GM23248 (cell line): ENCODE data around the gene IFNG. TPM values are rescaled to one million over a fixed set of nuclear protein-coding genes. Genes with fewer than 3 reads are reported as not detected.

ENCODE experiments used
- DNase-seq: peaks from one replicate; pipeline ENCODE4 v3.0.0-alpha.2; 2015
- H2AFZ ChIP-seq: fragments of 200-600 bp; sonication (generic); 2 replicates; pipeline ENCODE4 v1.6.1; 2016; ENCODE audit warnings: antibody characterized with exemption
- H3F3A ChIP-seq: fragments of 200-600 bp; sonication (generic); 2 replicates; pipeline ENCODE4 v1.6.1; 2016; ENCODE audit warnings: mild to moderate bottlenecking, antibody characterized with exemption, mixed run types; ENCODE audit not compliant: insufficient read depth
- H3K27ac ChIP-seq: fragments of 200-600 bp; sonication (generic); 2 replicates; pipeline ENCODE4 v1.5.1; 2016; ENCODE audit warnings: mild to moderate bottlenecking
- H3K27me3 ChIP-seq: fragments of 200-600 bp; sonication (generic); replicated peaks from 2 replicates; pipeline ENCODE4 v1.6.1; 2016; ENCODE audit warnings: mild to moderate bottlenecking; ENCODE audit not compliant: insufficient read depth
- H3K36me3 ChIP-seq: fragments of 200-600 bp; sonication (generic); 2 replicates; pipeline ENCODE4 v1.6.1; 2016; ENCODE audit warnings: low read depth, mild to moderate bottlenecking
- H3K4me1 ChIP-seq: fragments of 200-600 bp; sonication (generic); 2 replicates; pipeline ENCODE4 v1.6.1; 2016; ENCODE audit warnings: mild to moderate bottlenecking; ENCODE audit not compliant: insufficient read depth
- H3K4me2 ChIP-seq: fragments of 200-600 bp; sonication (generic); one replicate; pipeline ENCODE4 v1.6.1; 2016; ENCODE audit warnings: mild to moderate bottlenecking; ENCODE audit not compliant: unreplicated experiment
- H3K4me3 ChIP-seq: fragments of 200-600 bp; sonication (generic); 2 replicates; pipeline ENCODE4 v1.5.1; 2016; ENCODE audit warnings: mild to moderate bottlenecking
- H3K79me2 ChIP-seq: fragments of 200-600 bp; sonication (generic); 2 replicates; pipeline ENCODE4 v1.6.1; 2016; ENCODE audit warnings: mild to moderate bottlenecking; ENCODE audit not compliant: insufficient read depth
- H3K9ac ChIP-seq: fragments of 200-600 bp; sonication (generic); 2 replicates; pipeline ENCODE4 v1.6.1; 2016; ENCODE audit warnings: mild to moderate bottlenecking
- H3K9me2 ChIP-seq: fragments of 200-600 bp; sonication (generic); 2 replicates; pipeline ENCODE4 v1.6.1; 2016; ENCODE audit warnings: mixed run types, mild to moderate bottlenecking, moderate library complexity; ENCODE audit not compliant: insufficient read depth
- H3K9me3 ChIP-seq: fragments of 200-600 bp; sonication (generic); one replicate; pipeline ENCODE4 v1.6.1; 2017; ENCODE audit warnings: low read depth
- H4K20me1 ChIP-seq: fragments of 200-600 bp; sonication (generic); 2 replicates; pipeline ENCODE4 v1.6.0; 2016; ENCODE audit not compliant: insufficient read depth
- EZH2 ChIP-seq: fragments of 200-600 bp; sonication (generic); IDR thresholded peaks from 2 replicates; pipeline ENCODE4 v1.6.1; 2018; ENCODE audit warnings: antibody characterized with exemption, mild to moderate bottlenecking; ENCODE audit not compliant: insufficient read depth, poor library complexity, severe bottlenecking
- EZH2phosphoT487 ChIP-seq: fragments of 200-600 bp; sonication (generic); IDR thresholded peaks from 2 replicates; pipeline ENCODE4 v1.6.1; 2018; ENCODE audit warnings: antibody characterized with exemption, moderate library complexity, mild to moderate bottlenecking, low read depth; ENCODE audit not compliant: insufficient read depth
- WGBS, 2 experiments: methylation state at CpG; one replicate each; pipeline ENCODE4 v1.1.6; 2015 to 2017; ENCODE audit warnings: low lambda C conversion rate in 2 of 2, low coverage in 1 of 2; ENCODE audit errors: missing lambda C conversion rate in 2 of 2; 5-methylcytosine and 5-hydroxymethylcytosine counted together
- in situ Hi-C: fragments of 300-500 bp; cut with MboI; formaldehyde crosslinking; loops from 2 replicates; pipeline ENCODE4 v1.15.0; 2020
- polyA plus RNA-seq: library from polyadenylated mRNA; unstranded; fragments of >200 nt; fragmentation: Nextera tagmentation; extraction: Ambion mirVana; gene quantifications from 2 replicates; pipeline ENCODE4 v1.2.1, GENCODE V29; 2016
- total RNA-seq: library from RNA; depleted of rRNA; stranded (reverse); fragments of >200 nt; shearing (Covaris generic); gene quantifications from 2 replicates; pipeline ENCODE4 v1.2.3, GENCODE V29; 2014; rRNA removed

Gene IFNG
- total and polyA plus RNA-seq, 2 experiments from 2014 or later: not detected

GRCh38 chr12:68106160-68106559 is 53.4 kb downstream of the IFNG start:
- no peaks in the 10 kb centered on the region for H3K36me3 ChIP-seq
- no peak overlapping the region for H3K4me3 ChIP-seq
- no peaks in the 10 kb centered on the region for H3K4me1 ChIP-seq
- H3K9ac ChIP-seq: no peak overlapping the region
- H3K27me3 ChIP-seq: peaks cover 13% of the 10 kb centered on the region; the same call in 1 of the 2 replicates
- 42 to 44% methylated on average over 5 of the region's 5 CpGs for WGBS, 2 experiments
- H3K4me2 ChIP-seq: no peak overlapping the region
- no peaks in the 10 kb centered on the region for H3K79me2 ChIP-seq
- H3K9me3 ChIP-seq: no peaks in the 10 kb centered on the region
- no peak overlapping the region for H2AFZ ChIP-seq
- TF ChIP-seq EZH2 (no peak), EZH2phosphoT487 (no peak)
- no peaks in the 10 kb centered on the region for H4K20me1 ChIP-seq
- in situ Hi-C loops: no loop called here
- peak; percentile 33 for DNase-seq
- no peaks in the 10 kb centered on the region for H3F3A ChIP-seq
- H3K9me2 ChIP-seq: no peaks in the 10 kb centered on the region
- no peak overlapping the region for H3K27ac ChIP-seq

Other genes with a start within 250 kb of the IFNG start
- gene IFNG-AS1, start 170.3 kb downstream of the IFNG start, total RNA-seq: not detected in 2 replicates
- gene IFNG-AS1, start 170.3 kb downstream of the IFNG start, polyA plus RNA-seq: not detected in 2 replicates
- not detected in 2 replicates for gene IL26, start 66.1 kb upstream of the IFNG start, total RNA-seq
- not detected in 2 replicates for gene IL26, start 66.1 kb upstream of the IFNG start, polyA plus RNA-seq
- not detected in 2 replicates for gene IL22, start 93.9 kb upstream of the IFNG start, total RNA-seq
- gene IL22, start 93.9 kb upstream of the IFNG start, polyA plus RNA-seq: not detected in 2 replicates
- gene MDM1, start 172.6 kb upstream of the IFNG start, total RNA-seq: 7.3 and 30.0 TPM in 2 replicates
- gene MDM1, start 172.6 kb upstream of the IFNG start, polyA plus RNA-seq: 7.5 and 9.9 TPM in 2 replicates